Trophoblast cell (in vitro differentiated cells and primary cell): ENCODE results near the gene CNPY1.
A peak's percentile ranks its signal among the peaks of the same experiment; 100 is the strongest.

Experiments used
- DNase-seq, 2 donors: peaks; one replicate each; pipeline ENCODE4 v3.0.0-alpha.2; 2016
- H2AFZ ChIP-seq: 2 replicates; pipeline ENCODE4 v1.6.1; 2013; ENCODE audit warnings: low read length, moderate library complexity, mild to moderate bottlenecking; ENCODE audit not compliant: insufficient read depth, poor library complexity
- H2AK5ac ChIP-seq: 2 replicates; pipeline ENCODE4 v1.6.1; 2013; ENCODE audit warnings: mild to moderate bottlenecking, low read length
- H2BK120ac ChIP-seq: 2 replicates; pipeline ENCODE4 v1.6.1; 2013; ENCODE audit warnings: low read length, mild to moderate bottlenecking, moderate library complexity; ENCODE audit not compliant: insufficient read depth, poor library complexity
- H2BK12ac ChIP-seq: 2 replicates; pipeline ENCODE4 v1.6.1; 2013; ENCODE audit warnings: mild to moderate bottlenecking, low read length, moderate library complexity
- H2BK5ac ChIP-seq: 2 replicates; pipeline ENCODE4 v1.6.1; 2013; ENCODE audit warnings: low read length, low read depth, moderate library complexity, mild to moderate bottlenecking; ENCODE audit not compliant: poor library complexity
- H3K14ac ChIP-seq: 2 replicates; pipeline ENCODE4 v1.6.1; 2013; ENCODE audit warnings: mild to moderate bottlenecking, low read length
- H3K18ac ChIP-seq: 2 replicates; pipeline ENCODE4 v1.6.1; 2013; ENCODE audit warnings: mild to moderate bottlenecking, low read length
- H3K23ac ChIP-seq: 2 replicates; pipeline ENCODE4 v1.6.1; 2013; ENCODE audit warnings: low read length
- H3K27ac ChIP-seq: 2 replicates; pipeline ENCODE4 v1.5.1; 2013; ENCODE audit warnings: low read depth, mild to moderate bottlenecking, inconsistent platforms, low read length, moderate library complexity
- H3K27me3 ChIP-seq: 2 replicates; pipeline ENCODE4 v1.6.1; 2013; ENCODE audit warnings: inconsistent platforms, mild to moderate bottlenecking, low read length, moderate library complexity; ENCODE audit not compliant: insufficient read depth
- H3K36me3 ChIP-seq, 2 experiments: 1 replicate in 1 of 2; 2 replicates in 1 of 2; pipeline ENCODE4 v1.6.1; 2013; ENCODE audit warnings: low read length in 2 of 2, mild to moderate bottlenecking in 2 of 2, moderate library complexity in 1 of 2; ENCODE audit not compliant: insufficient read depth in 2 of 2, control insufficient read depth in 1 of 2
- H3K4ac ChIP-seq: 2 replicates; pipeline ENCODE4 v1.6.1; 2013; ENCODE audit warnings: low read depth, mild to moderate bottlenecking, low read length, moderate library complexity
- H3K4me1 ChIP-seq, 2 experiments: 1 replicate in 1 of 2; 2 replicates in 1 of 2; pipeline ENCODE4 v1.6.1; 2013; ENCODE audit warnings: low read length in 2 of 2, mild to moderate bottlenecking in 2 of 2, moderate library complexity in 1 of 2; ENCODE audit not compliant: insufficient read depth in 2 of 2, control insufficient read depth in 1 of 2
- H3K4me2 ChIP-seq: 2 replicates; pipeline ENCODE4 v1.6.1; 2013; ENCODE audit warnings: inconsistent platforms, mild to moderate bottlenecking, low read length, moderate library complexity
- H3K4me3 ChIP-seq: 2 replicates; pipeline ENCODE4 v1.5.1; 2013; ENCODE audit warnings: mild to moderate bottlenecking, low read depth, low read length, inconsistent platforms
- H3K79me1 ChIP-seq: one replicate; pipeline ENCODE4 v1.6.1; 2013; ENCODE audit warnings: low read length
- H3K79me2 ChIP-seq: 2 replicates; pipeline ENCODE4 v1.6.1; 2013; ENCODE audit warnings: low read length, mild to moderate bottlenecking; ENCODE audit not compliant: control insufficient read depth, insufficient read depth, poor library complexity
- H3K9ac ChIP-seq: 2 replicates; pipeline ENCODE4 v1.6.1; 2013; ENCODE audit warnings: mild to moderate bottlenecking, low read length
- H3K9me3 ChIP-seq: 2 replicates; pipeline ENCODE4 v1.6.1; 2013; ENCODE audit warnings: low read depth, mild to moderate bottlenecking, control low read depth, inconsistent platforms, low read length; ENCODE audit not compliant: insufficient read depth
- H4K12ac ChIP-seq: 2 replicates; pipeline ENCODE4 v1.6.1; 2013; ENCODE audit warnings: low read depth, mild to moderate bottlenecking, low read length, moderate library complexity
- H4K8ac ChIP-seq: 2 replicates; pipeline ENCODE4 v1.6.1; 2013; ENCODE audit warnings: low read depth, mild to moderate bottlenecking, low read length, moderate library complexity
- H4K91ac ChIP-seq: one replicate; pipeline ENCODE4 v1.6.1; 2013; ENCODE audit warnings: low read depth, mild to moderate bottlenecking, low read length, moderate library complexity
- WGBS: extraction: QIAGEN DNeasy Blood & Tissue Kit; methylation state at CpG from one replicate; pipeline ENCODE4 v1.1.7; 2013; ENCODE audit warnings: missing lambda C conversion rate; ENCODE audit not compliant: insufficient read length, insufficient coverage; ENCODE audit errors: extremely low coverage; 5-methylcytosine and 5-hydroxymethylcytosine counted together

Gene CNPY1

GRCh38 chr7:155534691-155535090, 11.7 kb downstream of the CNPY1 start:
- H3K9me3 ChIP-seq = peaks cover 7% of the 10 kb centered on the region

GRCh38 chr7:155533827-155534690, 12.3 kb downstream of the CNPY1 start:
- Histone ChIP-seq H4K91ac (no peak overlapping the region), H3K14ac (no peak overlapping the region), H3K27ac (no peak overlapping the region), H3K79me1 (no peaks in the 10 kb centered on the region), H3K18ac (no peak overlapping the region), H2AK5ac (no peak overlapping the region), H2AFZ (no peak overlapping the region), H3K4ac (no peak overlapping the region), H3K4me2 (peak overlapping the region; percentile 21), H2BK5ac (no peak overlapping the region), H3K79me2 (no peaks in the 10 kb centered on the region), H3K4me3 (peak overlapping the region; percentile 31), H4K8ac (no peak overlapping the region), H3K23ac (peak overlapping the region; percentile 96), H2BK12ac (no peak overlapping the region), H3K4me1 (no peaks in the 10 kb centered on the region), H3K9ac (no peak overlapping the region), H2BK120ac (no peak overlapping the region), H4K12ac (no peak overlapping the region), H3K9me3 (peaks cover 9% of the 10 kb centered on the region), H3K27me3 (peaks cover 25% of the 10 kb centered on the region), H3K36me3 (no peaks in the 10 kb centered on the region)
- no CpG with 5 or more reads among the region's 27 CpGs for whole genome bisulfite sequencing
- DNase-seq = no peak

More at GRCh38 chr7:155534691-155535090, 11.7 kb downstream of the CNPY1 start:
- Histone ChIP-seq H3K4me3 (no peak overlapping the region), H2AFZ (no peak overlapping the region), H3K36me3 (no peaks in the 10 kb centered on the region), H2BK120ac (no peak overlapping the region), H2BK5ac (no peak overlapping the region), H3K4me2 (no peak overlapping the region), H2BK12ac (no peak overlapping the region), H3K18ac (no peak overlapping the region), H3K9ac (no peak overlapping the region), H3K79me1 (no peaks in the 10 kb centered on the region), H3K27ac (no peak overlapping the region), H4K12ac (no peak overlapping the region), H3K4me1 (no peaks in the 10 kb centered on the region), H3K4ac (no peak overlapping the region), H4K8ac (no peak overlapping the region), H2AK5ac (no peak overlapping the region), H4K91ac (no peak overlapping the region), H3K14ac (no peak overlapping the region), H3K79me2 (no peaks in the 10 kb centered on the region), H3K23ac (no peak overlapping the region), H3K27me3 (peaks cover 25% of the 10 kb centered on the region)
- DNase-seq = no peak
- no CpG with 5 or more reads among the region's 11 CpGs for whole genome bisulfite sequencing

GRCh38 chr7:155533120-155533826, 13.1 kb downstream of the CNPY1 start:
- Histone ChIP-seq H2AFZ (no peak overlapping the region), H3K9ac (no peak overlapping the region), H4K12ac (no peak overlapping the region), H2BK120ac (no peak overlapping the region), H3K4me2 (peak overlapping the region; percentile 21), H3K36me3 (no peaks in the 10 kb centered on the region), H3K9me3 (peaks cover 9% of the 10 kb centered on the region), H3K4ac (no peak overlapping the region), H3K4me3 (no peak overlapping the region), H3K23ac (no peak overlapping the region), H3K27me3 (peaks cover 25% of the 10 kb centered on the region), H4K91ac (no peak overlapping the region), H3K27ac (no peak overlapping the region), H4K8ac (no peak overlapping the region), H3K79me1 (no peaks in the 10 kb centered on the region), H3K4me1 (no peaks in the 10 kb centered on the region), H3K14ac (no peak overlapping the region), H3K18ac (no peak overlapping the region), H3K79me2 (no peaks in the 10 kb centered on the region), H2BK12ac (no peak overlapping the region), H2AK5ac (no peak overlapping the region), H2BK5ac (no peak overlapping the region)
- DNase-seq = peak in 1 of 2 donors; percentile 14
- WGBS = no CpG with 5 or more reads among the region's 60 CpGs

- no CpG with 5 or more reads among the region's 14 CpGs for WGBS
- H2BK12ac ChIP-seq = no peak overlapping the region
Observed at GRCh38 chr7:155532792-155533119, 13.6 kb downstream of the CNPY1 start.

More at GRCh38 chr7:155532792-155533119, 13.6 kb downstream of the CNPY1 start:
- Histone ChIP-seq H3K4me2 (no peak overlapping the region), H4K12ac (no peak overlapping the region), H3K79me1 (no peaks in the 10 kb centered on the region), H3K27me3 (peaks cover 25% of the 10 kb centered on the region), H3K4ac (no peak overlapping the region), H3K14ac (no peak overlapping the region), H3K4me3 (no peak overlapping the region), H3K23ac (no peak overlapping the region), H3K9ac (no peak overlapping the region), H3K4me1 (no peaks in the 10 kb centered on the region), H2BK120ac (no peak overlapping the region), H2AFZ (no peak overlapping the region), H2AK5ac (no peak overlapping the region), H2BK5ac (no peak overlapping the region), H3K18ac (no peak overlapping the region), H3K79me2 (no peaks in the 10 kb centered on the region), H3K9me3 (peaks cover 9% of the 10 kb centered on the region), H3K27ac (no peak overlapping the region), H4K91ac (no peak overlapping the region), H3K36me3 (no peaks in the 10 kb centered on the region), H4K8ac (no peak overlapping the region)
- no peak for DNase-seq
